Panc1 (cell line): ENCODE measurements around the gene RASSF4.

Experiments used
- POLR2AphosphoS5 ChIP-seq: IDR thresholded peaks from 2 replicates; pipeline ENCODE4 v1.6.1; 2012; ENCODE audit warnings: mild to moderate bottlenecking, low read depth, low read length, moderate library complexity
- SIN3A ChIP-seq: IDR thresholded peaks from 2 replicates; pipeline ENCODE4 v1.6.1; 2012; ENCODE audit warnings: low read depth, mild to moderate bottlenecking, low read length, moderate library complexity, borderline replicate concordance; ENCODE audit not compliant: insufficient read depth
- TCF7L2 ChIP-seq: IDR thresholded peaks from 2 replicates; pipeline ENCODE4 v1.6.1; 2011; ENCODE audit warnings: mild to moderate bottlenecking, low read depth, low read length, inconsistent platforms
- TF ChIP-seq, protein P1 (sequence below): fragments of 450-650 bp; IDR thresholded peaks from 2 replicates; pipeline ENCODE4 v1.5.1; 2017; ENCODE audit warnings: mild to moderate bottlenecking
- TF ChIP-seq, protein P2 (sequence below), 2 experiments: IDR thresholded peaks; 2 replicates each; pipeline ENCODE4 v1.6.1; 2011 to 2012; ENCODE audit warnings: low read depth in 2 of 2, control low read depth in 1 of 2, low read length in 1 of 2, mild to moderate bottlenecking in 1 of 2, moderate library complexity in 1 of 2; ENCODE audit not compliant: insufficient read depth in 1 of 2

DNA sequence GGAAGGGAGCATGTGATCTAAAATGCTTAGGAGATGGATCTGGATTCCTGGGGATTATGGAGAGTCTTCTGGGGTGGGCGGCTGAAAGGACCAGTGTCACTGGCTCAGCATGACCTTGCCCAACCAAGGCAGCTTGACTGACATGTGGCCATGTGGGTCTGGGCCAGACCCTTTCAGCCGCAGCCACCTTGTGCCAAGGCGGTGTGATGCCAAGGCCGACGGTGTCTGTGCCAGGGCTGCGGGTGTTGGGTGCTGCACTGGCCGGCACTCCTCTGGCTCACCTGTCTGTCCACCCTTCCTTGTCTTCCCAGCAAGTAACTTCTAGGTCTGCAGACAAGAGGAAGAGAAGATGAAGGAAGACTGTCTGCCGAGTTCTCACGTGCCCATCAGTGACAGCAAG, 10.3 kb downstream of the RASSF4 start:
- TF ChIP-seq, protein P1, sequence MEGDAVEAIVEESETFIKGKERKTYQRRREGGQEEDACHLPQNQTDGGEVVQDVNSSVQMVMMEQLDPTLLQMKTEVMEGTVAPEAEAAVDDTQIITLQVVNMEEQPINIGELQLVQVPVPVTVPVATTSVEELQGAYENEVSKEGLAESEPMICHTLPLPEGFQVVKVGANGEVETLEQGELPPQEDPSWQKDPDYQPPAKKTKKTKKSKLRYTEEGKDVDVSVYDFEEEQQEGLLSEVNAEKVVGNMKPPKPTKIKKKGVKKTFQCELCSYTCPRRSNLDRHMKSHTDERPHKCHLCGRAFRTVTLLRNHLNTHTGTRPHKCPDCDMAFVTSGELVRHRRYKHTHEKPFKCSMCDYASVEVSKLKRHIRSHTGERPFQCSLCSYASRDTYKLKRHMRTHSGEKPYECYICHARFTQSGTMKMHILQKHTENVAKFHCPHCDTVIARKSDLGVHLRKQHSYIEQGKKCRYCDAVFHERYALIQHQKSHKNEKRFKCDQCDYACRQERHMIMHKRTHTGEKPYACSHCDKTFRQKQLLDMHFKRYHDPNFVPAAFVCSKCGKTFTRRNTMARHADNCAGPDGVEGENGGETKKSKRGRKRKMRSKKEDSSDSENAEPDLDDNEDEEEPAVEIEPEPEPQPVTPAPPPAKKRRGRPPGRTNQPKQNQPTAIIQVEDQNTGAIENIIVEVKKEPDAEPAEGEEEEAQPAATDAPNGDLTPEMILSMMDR, result no peak
- no peak for TF ChIP-seq POLR2AphosphoS5
- TF ChIP-seq, protein P2, sequence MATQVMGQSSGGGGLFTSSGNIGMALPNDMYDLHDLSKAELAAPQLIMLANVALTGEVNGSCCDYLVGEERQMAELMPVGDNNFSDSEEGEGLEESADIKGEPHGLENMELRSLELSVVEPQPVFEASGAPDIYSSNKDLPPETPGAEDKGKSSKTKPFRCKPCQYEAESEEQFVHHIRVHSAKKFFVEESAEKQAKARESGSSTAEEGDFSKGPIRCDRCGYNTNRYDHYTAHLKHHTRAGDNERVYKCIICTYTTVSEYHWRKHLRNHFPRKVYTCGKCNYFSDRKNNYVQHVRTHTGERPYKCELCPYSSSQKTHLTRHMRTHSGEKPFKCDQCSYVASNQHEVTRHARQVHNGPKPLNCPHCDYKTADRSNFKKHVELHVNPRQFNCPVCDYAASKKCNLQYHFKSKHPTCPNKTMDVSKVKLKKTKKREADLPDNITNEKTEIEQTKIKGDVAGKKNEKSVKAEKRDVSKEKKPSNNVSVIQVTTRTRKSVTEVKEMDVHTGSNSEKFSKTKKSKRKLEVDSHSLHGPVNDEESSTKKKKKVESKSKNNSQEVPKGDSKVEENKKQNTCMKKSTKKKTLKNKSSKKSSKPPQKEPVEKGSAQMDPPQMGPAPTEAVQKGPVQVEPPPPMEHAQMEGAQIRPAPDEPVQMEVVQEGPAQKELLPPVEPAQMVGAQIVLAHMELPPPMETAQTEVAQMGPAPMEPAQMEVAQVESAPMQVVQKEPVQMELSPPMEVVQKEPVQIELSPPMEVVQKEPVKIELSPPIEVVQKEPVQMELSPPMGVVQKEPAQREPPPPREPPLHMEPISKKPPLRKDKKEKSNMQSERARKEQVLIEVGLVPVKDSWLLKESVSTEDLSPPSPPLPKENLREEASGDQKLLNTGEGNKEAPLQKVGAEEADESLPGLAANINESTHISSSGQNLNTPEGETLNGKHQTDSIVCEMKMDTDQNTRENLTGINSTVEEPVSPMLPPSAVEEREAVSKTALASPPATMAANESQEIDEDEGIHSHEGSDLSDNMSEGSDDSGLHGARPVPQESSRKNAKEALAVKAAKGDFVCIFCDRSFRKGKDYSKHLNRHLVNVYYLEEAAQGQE (IDR thresholded peaks at IDR 0.05; ENCODE audit: insufficient read depth in 1 of 2, low read depth in 2 of 2, low read length in 1 of 2), result no peak
- no peak for TF ChIP-seq TCF7L2
- no peak for TF ChIP-seq SIN3A
